KMS-11 (cell line): ENCODE data around the gene GJD3.

Experiments
- H2AFZ ChIP-seq: fragments of 200-600 bp; sonication (generic); 2 replicates; pipeline ENCODE4 v1.6.1; 2016; ENCODE audit warnings: antibody characterized with exemption, mixed run types, low read depth
- H3K27ac ChIP-seq: fragments of 200-600 bp; sonication (generic); 2 replicates; pipeline ENCODE4 v1.6.1; 2016; ENCODE audit warnings: mild to moderate bottlenecking, mixed run types
- H3K27me3 ChIP-seq: fragments of 200-600 bp; sonication (generic); 2 replicates; pipeline ENCODE4 v1.6.1; 2017; ENCODE audit warnings: mild to moderate bottlenecking, low read depth, mixed run types, moderate library complexity; ENCODE audit not compliant: insufficient read depth
- H3K36me3 ChIP-seq: fragments of 200-600 bp; sonication (generic); 2 replicates; pipeline ENCODE4 v1.6.1; 2017; ENCODE audit warnings: mild to moderate bottlenecking, mixed run types; ENCODE audit not compliant: insufficient read depth
- H3K4me1 ChIP-seq: fragments of 200-600 bp; sonication (generic); 2 replicates; pipeline ENCODE4 v1.6.1; 2016; ENCODE audit warnings: mild to moderate bottlenecking, low read depth, mixed run types; ENCODE audit not compliant: poor library complexity, severe bottlenecking
- H3K4me2 ChIP-seq: fragments of 200-600 bp; sonication (generic); 2 replicates; pipeline ENCODE4 v1.7.0; 2016; ENCODE audit warnings: mild to moderate bottlenecking, mixed run types
- H3K4me3 ChIP-seq: fragments of 200-600 bp; sonication (generic); IDR thresholded peaks from 2 replicates; pipeline ENCODE4 v1.6.1; 2017; ENCODE audit warnings: low read depth, low read length, mixed read lengths; ENCODE audit not compliant: insufficient read depth
- H3K79me2 ChIP-seq: fragments of 200-600 bp; sonication (generic); 2 replicates; pipeline ENCODE4 v1.6.1; 2016; ENCODE audit warnings: low read depth, mixed run types; ENCODE audit not compliant: insufficient read depth
- H3K9ac ChIP-seq: fragments of 200-600 bp; sonication (generic); 2 replicates; pipeline ENCODE4 v1.6.1; 2016; ENCODE audit warnings: mild to moderate bottlenecking, mixed run types
- H4K20me1 ChIP-seq: fragments of 200-600 bp; sonication (generic); 2 replicates; pipeline ENCODE4 v1.6.1; 2016; ENCODE audit warnings: mild to moderate bottlenecking, mixed run types; ENCODE audit not compliant: insufficient read depth
- TF ChIP-seq, protein P1 (sequence below): fragments of 200-600 bp; sonication (generic); conservative IDR thresholded peaks from 2 replicates; pipeline ENCODE4 v1.6.1; 2017; ENCODE audit warnings: low read depth, mild to moderate bottlenecking, antibody characterized with exemption, low read length, moderate library complexity, mixed read lengths

The GJD3 gene

DNA sequence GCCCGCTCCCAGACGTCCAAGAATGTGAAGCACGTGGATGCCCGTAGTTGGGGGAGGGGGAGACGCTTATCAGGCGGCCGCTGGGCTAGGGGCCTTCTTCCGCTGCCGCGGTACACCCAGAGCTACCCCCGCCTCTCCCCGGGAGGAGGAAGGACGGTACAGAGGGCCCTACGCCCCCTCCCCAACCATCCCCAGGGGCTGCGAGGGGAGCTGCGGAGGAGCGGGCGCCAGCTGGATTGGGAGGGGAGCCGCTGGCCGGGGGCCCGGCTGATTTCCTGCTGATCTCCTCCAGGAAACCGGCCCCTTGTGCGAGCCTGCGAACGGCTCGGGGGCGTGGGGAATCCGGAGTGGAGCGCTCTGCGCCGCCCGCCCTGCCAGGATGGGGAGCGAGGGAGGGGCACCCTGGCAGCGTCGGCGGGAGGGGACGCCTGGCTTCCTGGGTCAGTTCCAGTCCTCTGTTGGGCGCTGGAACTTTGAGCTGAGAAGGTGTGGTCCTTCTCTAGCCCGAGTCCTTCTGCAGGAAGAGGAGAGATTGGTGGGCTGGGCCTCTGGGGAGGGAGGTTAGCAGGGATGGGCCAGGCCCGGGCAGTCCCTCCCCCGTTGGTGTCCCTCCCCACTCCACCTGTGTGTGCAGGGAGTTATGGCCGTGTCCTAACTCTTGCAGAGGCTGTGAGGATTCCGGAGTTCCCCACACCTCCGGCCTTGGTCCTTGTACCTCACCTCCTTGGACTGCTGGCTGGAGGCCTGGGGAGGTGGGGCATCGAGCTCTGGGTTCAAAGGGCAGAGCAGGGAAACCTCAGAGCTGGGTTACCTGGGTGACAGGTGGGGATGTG lies 19.2 kb downstream of the GJD3 start:
- Histone ChIP-seq H3K4me2 (no peak overlapping the region), H3K36me3 (peaks cover 5% of the 10 kb centered on the region; the same call in 1 of the 2 replicates), H2AFZ (no peak overlapping the region), H3K27ac (no peak overlapping the region), H3K27me3 (no peaks in the 10 kb centered on the region), H4K20me1 (peaks cover 11% of the 10 kb centered on the region; the same call in 1 of the 2 replicates), H3K4me1 (peaks cover 29% of the 10 kb centered on the region), H3K4me3 (no peak overlapping the region), H3K79me2 (peaks cover 63% of the 10 kb centered on the region), H3K9ac (no peak overlapping the region)
- TF ChIP-seq, protein P1, sequence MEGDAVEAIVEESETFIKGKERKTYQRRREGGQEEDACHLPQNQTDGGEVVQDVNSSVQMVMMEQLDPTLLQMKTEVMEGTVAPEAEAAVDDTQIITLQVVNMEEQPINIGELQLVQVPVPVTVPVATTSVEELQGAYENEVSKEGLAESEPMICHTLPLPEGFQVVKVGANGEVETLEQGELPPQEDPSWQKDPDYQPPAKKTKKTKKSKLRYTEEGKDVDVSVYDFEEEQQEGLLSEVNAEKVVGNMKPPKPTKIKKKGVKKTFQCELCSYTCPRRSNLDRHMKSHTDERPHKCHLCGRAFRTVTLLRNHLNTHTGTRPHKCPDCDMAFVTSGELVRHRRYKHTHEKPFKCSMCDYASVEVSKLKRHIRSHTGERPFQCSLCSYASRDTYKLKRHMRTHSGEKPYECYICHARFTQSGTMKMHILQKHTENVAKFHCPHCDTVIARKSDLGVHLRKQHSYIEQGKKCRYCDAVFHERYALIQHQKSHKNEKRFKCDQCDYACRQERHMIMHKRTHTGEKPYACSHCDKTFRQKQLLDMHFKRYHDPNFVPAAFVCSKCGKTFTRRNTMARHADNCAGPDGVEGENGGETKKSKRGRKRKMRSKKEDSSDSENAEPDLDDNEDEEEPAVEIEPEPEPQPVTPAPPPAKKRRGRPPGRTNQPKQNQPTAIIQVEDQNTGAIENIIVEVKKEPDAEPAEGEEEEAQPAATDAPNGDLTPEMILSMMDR, result no peak

DNA sequence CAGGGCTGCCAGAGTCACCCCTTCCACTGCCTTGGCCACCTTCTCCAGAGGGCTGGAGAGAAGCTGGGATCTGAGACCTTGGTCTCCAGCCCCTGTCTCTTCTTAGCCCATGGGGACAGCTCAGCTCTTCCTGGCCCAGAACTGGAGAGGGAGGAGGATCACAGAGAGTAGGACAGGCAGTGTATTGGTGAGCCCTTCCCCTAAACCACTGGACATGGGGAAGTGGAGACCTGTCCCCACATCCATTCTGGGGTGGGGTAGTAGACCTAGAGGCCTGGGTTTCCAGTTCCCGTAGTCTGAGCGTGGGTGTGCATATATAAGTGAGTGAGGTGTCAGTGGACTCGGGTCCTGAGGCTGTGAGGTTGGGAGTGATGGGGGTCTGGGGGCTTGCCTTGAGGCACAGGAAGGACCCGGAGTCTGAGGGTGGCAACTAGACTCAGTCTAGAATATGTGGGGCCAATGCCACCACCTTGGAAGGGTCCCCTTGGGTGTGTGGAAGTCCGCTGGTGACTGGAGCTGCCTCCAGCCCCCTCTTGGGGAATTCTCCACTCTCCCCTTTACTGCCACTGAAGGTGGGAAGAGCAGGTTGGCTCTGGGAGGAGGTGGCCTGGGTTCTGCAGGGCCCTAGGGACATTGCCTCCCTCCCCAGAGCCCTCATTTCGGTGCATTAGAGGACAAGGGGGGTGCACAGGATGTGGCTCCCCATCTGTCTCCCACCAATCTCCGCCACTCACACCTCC lies 19.9 kb downstream of the GJD3 start:
- H3K36me3 ChIP-seq, result peaks cover 1% of the 10 kb centered on the region; the same call in 1 of the 2 replicates
- peaks cover 64% of the 10 kb centered on the region for H3K79me2 ChIP-seq
- H3K4me2 ChIP-seq, result no peak overlapping the region
- H3K4me1 ChIP-seq, result peaks cover 29% of the 10 kb centered on the region
- no peaks in the 10 kb centered on the region for H3K27me3 ChIP-seq
- peaks cover 11% of the 10 kb centered on the region; the same call in 1 of the 2 replicates for H4K20me1 ChIP-seq
- no peak overlapping the region for H3K4me3 ChIP-seq
- no peak overlapping the region for H3K9ac ChIP-seq
- H2AFZ ChIP-seq, result no peak overlapping the region
- TF ChIP-seq, protein P1, result no peak
- no peak overlapping the region for H3K27ac ChIP-seq

DNA sequence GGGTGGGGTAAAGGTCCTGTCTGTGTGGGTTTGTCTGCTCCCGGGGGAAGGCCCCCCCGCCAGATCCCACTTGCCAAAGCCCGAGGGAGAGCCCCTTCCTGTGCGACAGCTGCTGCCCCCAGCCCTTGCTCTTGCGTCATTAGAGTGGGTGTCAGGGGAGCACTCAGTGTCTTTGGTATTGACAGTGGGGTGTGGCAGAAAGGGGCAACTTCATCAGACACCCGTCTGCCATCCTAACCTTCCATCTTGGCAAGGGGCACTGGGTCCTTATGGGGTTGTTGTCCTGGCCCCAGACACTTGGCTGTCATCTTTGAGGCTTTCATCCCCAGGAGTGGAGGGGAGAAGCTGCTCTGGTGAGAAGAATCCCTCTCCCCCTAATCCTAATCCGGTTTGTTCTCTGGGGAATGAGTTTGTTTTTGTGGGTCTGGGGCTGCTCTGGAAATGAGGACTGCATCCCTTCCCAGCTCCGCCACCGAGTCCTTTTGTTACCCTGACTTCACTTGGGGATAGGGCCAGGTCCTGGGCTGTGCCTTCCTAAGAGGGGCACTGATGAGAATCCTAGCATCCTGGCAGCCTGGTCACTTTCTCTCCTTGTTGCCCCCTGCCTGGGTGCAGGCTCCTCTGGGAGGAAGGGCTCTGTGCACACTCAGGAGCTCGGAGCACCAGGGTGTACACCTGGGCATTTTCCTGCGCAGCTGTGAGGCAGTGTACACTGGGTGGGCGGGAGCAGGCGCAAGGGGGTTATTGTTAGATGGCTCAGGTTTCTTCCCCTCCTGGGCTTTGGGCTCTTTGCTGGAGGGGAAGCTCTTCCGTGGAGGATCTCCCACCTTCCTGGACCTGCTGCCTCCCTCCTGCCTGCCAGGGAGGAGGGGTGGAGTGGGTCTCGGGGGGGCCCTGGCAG lies 21.1 kb downstream of the GJD3 start:
- Histone ChIP-seq H3K4me2 (no peak overlapping the region), H3K27ac (no peak overlapping the region), H3K36me3 (no peaks in the 10 kb centered on the region), H3K27me3 (no peaks in the 10 kb centered on the region), H3K9ac (no peak overlapping the region), H3K79me2 (peaks cover 73% of the 10 kb centered on the region), H4K20me1 (peaks cover 14% of the 10 kb centered on the region; the same call in 1 of the 2 replicates), H3K4me3 (no peak overlapping the region), H3K4me1 (peaks cover 34% of the 10 kb centered on the region), H2AFZ (no peak overlapping the region)
- TF ChIP-seq, protein P1, result no peak

DNA sequence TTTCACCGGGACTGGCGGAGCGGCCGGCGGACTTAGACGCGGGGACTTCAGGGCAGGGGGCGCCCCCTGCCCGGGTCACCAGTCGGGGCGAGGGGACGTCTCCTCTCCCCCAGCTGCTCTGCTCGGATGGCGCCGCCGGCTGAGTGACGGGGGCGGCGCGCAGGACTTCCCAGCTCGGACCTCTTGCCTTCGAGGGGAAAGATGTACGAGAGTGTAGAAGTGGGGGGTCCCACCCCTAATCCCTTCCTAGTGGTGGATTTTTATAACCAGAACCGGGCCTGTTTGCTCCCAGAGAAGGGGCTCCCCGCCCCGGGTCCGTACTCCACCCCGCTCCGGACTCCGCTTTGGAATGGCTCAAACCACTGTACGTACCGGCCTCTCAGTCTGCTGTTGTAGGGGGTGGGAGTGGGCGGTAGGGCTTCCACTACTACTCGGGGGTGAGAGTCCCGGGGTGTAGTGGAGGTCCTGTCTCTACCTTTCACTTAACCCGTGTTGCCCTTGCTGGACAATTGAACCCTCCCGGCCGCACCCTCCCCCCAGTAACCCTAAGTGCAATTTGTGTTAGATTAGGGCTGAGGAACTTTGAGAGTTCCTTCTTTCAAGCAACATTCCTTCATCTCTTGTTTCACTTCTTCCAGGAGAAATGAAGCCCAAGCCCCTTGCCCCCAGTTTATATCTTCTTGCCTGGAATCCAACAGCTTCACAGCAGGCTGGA lies 21.9 kb downstream of the GJD3 start:
- no peak overlapping the region for H3K9ac ChIP-seq
- H2AFZ ChIP-seq, result no peak overlapping the region
- no peaks in the 10 kb centered on the region for H3K27me3 ChIP-seq
- H4K20me1 ChIP-seq, result peaks cover 11% of the 10 kb centered on the region; the same call in 1 of the 2 replicates
- peaks cover 42% of the 10 kb centered on the region for H3K4me1 ChIP-seq
- no peak overlapping the region for H3K4me2 ChIP-seq
- H3K79me2 ChIP-seq, result peaks cover 65% of the 10 kb centered on the region
- TF ChIP-seq, protein P1, result no peak
- no peak overlapping the region for H3K4me3 ChIP-seq
- no peak overlapping the region for H3K27ac ChIP-seq
- H3K36me3 ChIP-seq, result no peaks in the 10 kb centered on the region
